Amygdala (tissue), 56 donors: Measurements from ENCODE around the gene PROC.
"Not testable (repeated sequence)": the region's sequence is repeated elsewhere in the genome, so short reads cannot be mapped to it uniquely, and the experiment has no call there.

ENCODE experiments used
- DNase-seq, 56 donors: peaks; one replicate each; lab custom pipeline; 2025; lab: John Stamatoyannopoulos, UW

Gene PROC

GRCh38 chr2:127425540-127426490 is 7.6 kb downstream of the PROC start:
- no peak for DNase-seq

- no peak for DNase-seq
Measured at GRCh38 chr2:127426501-127427354, 8.5 kb downstream of the PROC start.

GRCh38 chr2:127427376-127428056 is 9.3 kb downstream of the PROC start:
- no peak for DNase-seq

GRCh38 chr2:127428057-127428814 is 10.0 kb downstream of the PROC start:
- no peak for DNase-seq

- DNase-seq, result no peak
Measured at GRCh38 chr2:127428815-127429109, 10.5 kb downstream of the PROC start.

GRCh38 chr2:127429291-127429690 is 11.1 kb downstream of the PROC start:
- no peak for DNase-seq

- DNase-seq, result no peak
Measured at GRCh38 chr2:127429844-127430425, 11.7 kb downstream of the PROC start.

- DNase-seq, result no peak
Measured at GRCh38 chr2:127431408-127432023, 13.3 kb downstream of the PROC start.

GRCh38 chr2:127434515-127434914 is 16.3 kb downstream of the PROC start:
- no peak for DNase-seq

GRCh38 chr2:127437056-127437455 is 18.8 kb downstream of the PROC start:
- no peak for DNase-seq

GRCh38 chr2:127437781-127438726 is 19.8 kb downstream of the PROC start:
- no peak for DNase-seq

GRCh38 chr2:127439343-127439742 is 21.1 kb downstream of the PROC start:
- DNase-seq, result no peak

- no peak for DNase-seq
Measured at GRCh38 chr2:127448526-127448925, 30.3 kb downstream of the PROC start.

GRCh38 chr2:127449414-127449813 is 31.2 kb downstream of the PROC start:
- no peak for DNase-seq

- no peak for DNase-seq
Measured at GRCh38 chr2:127449898-127450297, 31.7 kb downstream of the PROC start.

GRCh38 chr2:127451981-127452380 is 33.8 kb downstream of the PROC start:
- DNase-seq, result no peak

GRCh38 chr2:127452423-127452822 is 34.2 kb downstream of the PROC start:
- DNase-seq, result not testable (repeated sequence)

GRCh38 chr2:127453013-127453391 is 34.8 kb downstream of the PROC start:
- DNase-seq, result no peak
